NK-92 (cell line): ENCODE results near the gene KIAA1217.
"Not testable (repeated sequence)": the region's sequence is repeated elsewhere in the genome, so short reads cannot be mapped to it uniquely, and the experiment has no call there.

Experiments
- DNase-seq: peaks from one replicate; lab custom pipeline; 2025; ENCODE audit not compliant: unreplicated experiment; lab: John Stamatoyannopoulos, UW

KIAA1217 gene

DNA sequence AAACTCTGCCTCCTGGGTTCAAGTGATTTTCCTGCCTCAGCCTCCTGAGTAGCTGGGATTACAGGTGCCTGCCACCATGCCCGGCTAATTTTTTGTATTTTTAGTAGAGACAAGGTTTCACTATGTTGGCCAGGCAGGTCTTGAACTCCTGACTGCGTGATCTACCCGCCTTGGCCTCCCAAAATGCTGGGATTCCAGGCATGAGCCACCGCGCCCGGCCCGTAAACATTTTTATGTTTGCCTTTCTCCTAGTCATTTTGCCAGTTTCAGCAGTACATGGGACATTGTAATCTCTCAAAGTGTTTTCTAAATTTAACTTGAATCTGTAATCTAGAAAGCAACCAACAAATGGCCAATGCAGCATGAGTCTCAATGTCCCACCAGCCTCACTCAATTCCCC lies 128.8 kb downstream of the KIAA1217 start:
- DNase-seq, result not testable (repeated sequence)

- DNase-seq, result no peak
These were observed 130.4 kb downstream of the KIAA1217 start for GRCh38 chr10:24339387-24339786.

DNA sequence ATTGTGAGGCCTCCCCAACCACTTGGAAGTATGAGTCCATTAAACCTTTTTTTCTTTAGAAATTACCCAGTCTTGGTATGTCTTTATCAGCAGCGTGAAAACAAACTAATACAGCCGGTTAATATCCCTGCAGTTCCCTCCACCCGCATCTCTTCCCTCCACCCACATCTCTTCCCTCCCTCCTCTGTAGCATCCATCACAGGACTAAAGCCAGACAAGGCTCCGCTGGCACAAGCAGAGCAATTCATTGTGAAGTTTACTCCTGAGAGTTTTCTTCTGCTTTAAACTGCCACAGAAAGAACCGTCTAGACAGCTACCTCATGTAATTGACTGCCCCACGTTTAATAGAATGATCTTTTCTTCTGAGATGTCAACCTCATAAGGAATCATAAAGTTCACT lies 131.5 kb downstream of the KIAA1217 start:
- no peak for DNase-seq

GRCh38 chr10:24340883-24341282 lies 131.9 kb downstream of the KIAA1217 start:
- no peak for DNase-seq

GRCh38 chr10:24341371-24341770 lies 132.4 kb downstream of the KIAA1217 start:
- no peak for DNase-seq

DNA sequence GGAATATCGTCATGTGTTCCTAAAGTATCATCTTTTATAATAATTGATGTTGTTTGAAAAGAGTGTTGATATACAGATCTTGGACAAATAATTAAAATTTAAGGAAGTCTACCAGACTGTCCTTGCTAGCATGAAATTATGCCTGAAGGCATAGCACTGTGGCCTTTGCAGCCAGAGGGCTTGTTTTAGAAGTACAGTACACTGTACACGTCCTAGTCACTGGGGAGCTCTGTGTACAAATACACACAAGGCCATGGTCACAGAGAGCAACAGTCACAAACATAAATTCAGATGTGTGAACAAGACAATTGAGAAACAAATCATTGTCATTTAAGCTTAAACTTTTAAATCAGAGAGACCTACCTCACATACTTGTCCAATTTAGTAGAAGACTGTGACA lies 133.0 kb downstream of the KIAA1217 start:
- DNase-seq, result no peak

GRCh38 chr10:24343686-24344085 lies 134.7 kb downstream of the KIAA1217 start:
- DNase-seq, result no peak

DNA sequence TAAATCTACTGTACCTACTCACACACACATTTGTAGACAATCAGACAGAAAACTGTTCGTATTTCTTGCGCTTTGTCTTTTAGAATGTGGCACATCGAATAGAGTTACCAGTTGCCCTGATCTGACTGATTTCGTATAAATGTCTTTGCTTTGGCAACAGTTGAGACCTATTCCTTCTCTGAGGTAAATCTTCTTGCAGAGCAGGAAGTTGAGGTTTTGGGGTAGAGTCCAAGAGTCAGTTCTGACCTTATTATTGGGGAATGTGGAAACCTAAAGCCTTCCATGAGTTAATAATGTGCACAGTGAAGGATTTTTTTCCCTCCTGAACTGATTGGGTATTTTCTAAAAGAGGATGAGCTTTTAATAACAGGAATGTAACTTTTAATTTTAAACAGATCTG lies 135.3 kb downstream of the KIAA1217 start:
- no peak for DNase-seq

- DNase-seq, result no peak
These were observed 135.9 kb downstream of the KIAA1217 start for GRCh38 chr10:24344695-24345463.

- no peak for DNase-seq
These were observed 138.1 kb downstream of the KIAA1217 start for GRCh38 chr10:24346877-24347519.

- no peak for DNase-seq
These were observed 140.6 kb downstream of the KIAA1217 start for GRCh38 chr10:24349379-24350001.

DNA sequence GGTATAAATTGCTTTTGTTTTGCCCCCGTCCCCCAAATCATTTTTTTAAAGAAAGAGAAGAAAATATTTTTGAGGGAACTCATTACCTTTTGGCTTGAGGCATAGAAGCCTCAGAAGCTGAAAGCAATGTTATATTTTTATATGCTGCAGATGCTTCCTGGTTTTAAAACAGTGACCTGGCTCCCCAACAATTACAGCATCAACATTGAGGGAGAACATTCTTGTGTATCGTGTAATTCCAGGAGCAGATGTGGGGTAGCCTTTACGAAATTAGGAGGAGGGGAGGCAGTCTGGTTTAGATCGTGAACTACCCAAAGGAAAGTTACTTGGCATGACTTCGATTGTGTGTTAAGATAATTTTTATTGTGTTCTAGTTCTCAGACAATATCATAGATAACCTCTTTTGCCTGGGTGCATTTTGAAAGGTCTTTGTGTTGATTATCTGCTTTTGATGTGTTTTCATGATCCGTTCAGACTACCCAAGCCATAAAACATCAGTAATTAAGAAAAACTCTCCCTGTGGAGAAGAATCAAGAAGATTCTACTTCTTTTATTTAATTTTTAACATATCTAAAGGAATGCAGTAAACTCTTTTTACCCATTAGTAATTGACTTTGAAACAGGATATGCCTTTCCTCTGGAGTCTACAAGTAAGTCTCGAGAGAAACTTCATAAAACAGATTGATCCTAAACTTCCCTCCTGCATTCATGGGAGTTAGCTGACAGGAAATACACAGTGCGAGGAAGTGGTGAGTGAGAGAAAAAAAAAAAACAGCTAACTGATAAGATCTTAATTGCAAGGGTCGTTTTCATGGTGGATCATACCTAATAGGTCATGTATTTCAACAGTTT lies 141.4 kb downstream of the KIAA1217 start:
- DNase-seq, result no peak

- DNase-seq, result not testable (repeated sequence)
These were observed 141.9 kb downstream of the KIAA1217 start for GRCh38 chr10:24350922-24351225.

DNA sequence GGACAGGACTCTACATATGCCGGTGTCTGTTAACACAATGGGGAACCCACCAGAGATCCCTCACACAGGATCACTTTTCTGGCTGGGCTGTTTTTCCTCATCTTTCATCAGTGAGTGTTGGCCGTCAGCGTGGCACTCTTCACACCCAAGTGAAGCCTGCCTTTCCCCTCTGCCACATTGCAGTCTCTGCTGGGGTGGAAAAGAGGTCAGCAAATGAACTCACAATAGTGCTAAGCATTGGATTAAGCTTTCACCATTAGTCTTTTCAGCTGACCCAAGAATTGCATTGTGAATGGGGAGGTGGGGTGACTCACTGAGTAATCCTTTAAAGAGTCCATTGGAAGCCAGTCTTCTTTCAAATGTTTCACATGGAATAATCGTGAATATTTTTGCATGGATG lies 143.0 kb downstream of the KIAA1217 start:
- DNase-seq, result no peak

GRCh38 chr10:24352399-24352798 lies 143.5 kb downstream of the KIAA1217 start:
- no peak for DNase-seq

DNA sequence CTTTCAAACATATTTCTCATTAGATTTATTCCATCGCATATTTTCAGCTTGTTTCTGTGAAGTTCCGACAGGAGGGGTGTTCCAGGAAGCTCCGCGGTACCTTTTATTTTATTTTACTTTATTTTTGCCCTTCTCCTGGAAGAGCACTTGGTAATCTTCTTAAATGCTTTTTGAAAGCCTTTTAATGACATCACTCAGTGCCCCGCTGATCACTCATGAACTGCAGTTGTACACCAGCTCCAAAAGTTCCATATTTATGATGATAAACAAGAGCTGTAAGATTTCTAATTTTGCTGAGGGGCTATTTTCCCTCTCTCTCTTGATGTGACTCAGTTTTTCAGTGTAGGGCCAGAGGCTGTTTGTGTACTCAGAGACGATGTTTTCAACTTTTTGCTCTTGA lies 144.4 kb downstream of the KIAA1217 start:
- DNase-seq, result no peak

DNA sequence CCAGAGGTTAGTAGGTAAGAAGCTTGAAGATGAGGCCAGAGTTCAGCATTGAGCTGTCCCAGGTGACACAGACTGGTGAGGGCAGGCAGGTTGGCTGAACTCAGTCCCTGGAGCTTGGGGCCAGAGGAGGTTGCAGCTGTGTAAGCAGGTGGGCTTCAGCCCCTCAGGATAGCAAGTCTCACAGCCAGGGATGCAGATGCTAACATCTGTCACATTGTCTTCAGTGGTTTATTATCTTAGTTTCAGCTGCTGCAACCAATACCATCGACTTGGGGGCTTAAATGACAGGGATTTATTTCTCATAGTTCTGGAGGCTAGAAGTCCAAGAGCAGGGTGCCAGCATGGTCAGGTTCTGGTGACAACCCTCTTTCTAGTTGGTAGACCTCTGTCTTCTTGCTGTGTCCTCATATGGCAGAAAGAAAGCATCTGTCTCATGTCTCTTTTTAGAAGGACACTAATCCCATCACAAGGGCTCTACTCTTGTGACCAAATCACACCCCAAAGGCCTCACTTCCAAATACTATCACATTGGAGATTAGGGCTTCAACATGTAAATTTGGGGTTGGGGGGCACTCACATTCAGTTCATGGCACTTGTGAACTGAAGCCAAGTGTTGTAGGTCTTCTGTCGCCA lies 146.2 kb downstream of the KIAA1217 start:
- no peak for DNase-seq

DNA sequence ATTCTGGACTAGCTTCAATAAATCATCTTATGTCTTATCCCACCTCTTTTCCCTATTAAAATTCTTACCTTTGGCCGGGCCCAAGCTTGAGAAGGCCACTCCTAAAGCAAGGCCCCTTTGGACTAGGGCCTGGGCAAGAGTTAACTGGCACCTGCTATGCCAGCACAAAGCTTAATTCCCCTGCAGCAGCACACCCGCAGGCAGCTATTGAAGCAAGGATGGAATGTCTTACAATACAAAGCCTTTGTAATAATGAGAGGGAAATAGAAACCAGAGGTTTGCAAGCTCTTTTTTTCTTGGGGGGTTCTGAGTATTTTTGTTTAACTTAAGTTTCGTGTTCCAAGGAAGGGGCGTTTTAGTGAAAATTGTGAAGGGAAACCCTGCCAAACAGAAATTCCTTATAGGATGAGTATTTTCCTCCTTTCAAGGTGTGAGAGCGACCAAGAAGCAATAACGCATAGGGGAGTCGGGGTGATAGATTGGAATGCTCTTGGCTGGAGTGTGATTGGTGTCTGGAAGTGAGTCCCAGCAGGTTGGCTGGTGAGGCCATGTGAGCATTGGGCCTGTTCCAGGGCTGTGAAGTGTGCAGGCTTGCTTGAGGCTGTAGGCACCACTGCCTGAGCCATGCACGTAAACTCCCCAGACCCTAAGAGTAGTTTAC lies 148.5 kb downstream of the KIAA1217 start:
- DNase-seq, result no peak

DNA sequence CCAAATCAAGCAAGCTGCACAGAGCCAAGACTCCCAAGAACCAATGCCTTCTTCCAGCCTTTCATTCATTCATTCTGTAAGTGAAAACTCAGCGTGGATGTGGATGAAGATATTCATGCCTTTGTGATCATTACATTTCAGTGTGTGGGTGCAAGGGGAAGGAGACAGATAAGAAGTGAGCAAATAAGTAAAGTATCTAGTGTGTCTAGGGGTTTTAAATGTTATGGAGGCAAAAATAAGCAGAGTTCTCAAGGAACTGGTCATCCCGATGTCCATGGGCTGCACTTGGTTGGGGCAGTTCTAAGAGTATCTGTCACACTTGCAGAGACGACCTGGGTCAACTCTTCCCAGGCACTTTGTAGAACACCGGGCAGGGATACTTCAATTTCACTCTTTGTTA lies 149.1 kb downstream of the KIAA1217 start:
- DNase-seq, result no peak

GRCh38 chr10:24360282-24361127 lies 151.6 kb downstream of the KIAA1217 start:
- DNase-seq, result no peak
